Natural killer cell (primary cell): ENCODE results near the gene RGS12. TPM values are rescaled to one million over a fixed set of nuclear protein-coding genes. Genes with fewer than 3 reads are reported as not detected.

ENCODE experiments used
- ATAC-seq, 3 donors: fragments of 150-1000 bp in 2 of 3; fragments of 200-7000 bp in 1 of 3; cut with Tn5 transposase; 1 replicate in 1 of 3; 2 replicates in 2 of 3; pipeline ENCODE4 v1.10.0; 2021; ENCODE audit warnings: mild to moderate bottlenecking in 2 of 3, moderate library complexity in 2 of 3
- DNase-seq, 2 donors: peaks; one replicate each; pipeline versions ENCODE4 v3.0.0 to v3.0.0-alpha.2; 2013 to 2021; ENCODE audit warnings: mixed read lengths in 1 of 2
- H3K27ac ChIP-seq: one replicate; pipeline ENCODE4 v1.5.1; 2013; ENCODE audit warnings: mild to moderate bottlenecking, low read length
- H3K27me3 ChIP-seq: one replicate; pipeline ENCODE4 v1.6.1; 2013; ENCODE audit warnings: low read length; ENCODE audit not compliant: control insufficient read depth, insufficient read depth
- H3K36me3 ChIP-seq: one replicate; pipeline ENCODE4 v1.6.1; 2013; ENCODE audit warnings: low read length; ENCODE audit not compliant: control insufficient read depth, insufficient read depth
- H3K4me1 ChIP-seq: one replicate; pipeline ENCODE4 v1.6.1; 2013; ENCODE audit warnings: low read length; ENCODE audit not compliant: control insufficient read depth, insufficient read depth
- H3K4me3 ChIP-seq: one replicate; pipeline ENCODE4 v1.5.1; 2013; ENCODE audit warnings: low read length
- H3K9me3 ChIP-seq: one replicate; pipeline ENCODE4 v1.6.1; 2013; ENCODE audit warnings: low read length; ENCODE audit not compliant: control insufficient read depth, insufficient read depth
- H3K27ac Mint-ChIP-seq, 2 donors: one replicate each; pipeline ENCODE4 v1.8.0; 2022; ENCODE audit warnings: mild to moderate bottlenecking in 2 of 2, mixed read lengths in 2 of 2, moderate library complexity in 1 of 2
- H3K27me3 Mint-ChIP-seq, 2 donors: one replicate each; pipeline ENCODE4 v1.8.0; 2022; ENCODE audit warnings: low read depth in 2 of 2, mixed read lengths in 2 of 2
- H3K36me3 Mint-ChIP-seq: one replicate; pipeline ENCODE4 v1.8.0; 2022; ENCODE audit warnings: mixed read lengths
- H3K4me1 Mint-ChIP-seq, 2 donors: one replicate each; pipeline ENCODE4 v1.8.0; 2022; ENCODE audit warnings: mixed read lengths in 2 of 2
- H3K4me3 Mint-ChIP-seq: one replicate; pipeline ENCODE4 v1.8.0; 2022; ENCODE audit warnings: mild to moderate bottlenecking, moderate library complexity, mixed read lengths
- H3K9me3 Mint-ChIP-seq, 2 donors: one replicate each; pipeline ENCODE4 v1.8.0; 2022; ENCODE audit warnings: mixed read lengths in 2 of 2
- WGBS: methylation state at CpG from one replicate; pipeline ENCODE4 v1.1.7; 2013; ENCODE audit warnings: missing lambda C conversion rate; ENCODE audit not compliant: insufficient coverage; 5-methylcytosine and 5-hydroxymethylcytosine counted together
- intact Hi-C: fragments of 100-400 bp; cut with micrococcal nuclease; formaldehyde crosslinking; loops from one replicate; pipeline ENCODE4 v1.14.2; 2022
- total RNA-seq, 4 donors: library from RNA; stranded (reverse); fragments of 120-200 nt in 1 of 4; gene quantifications; one replicate each; pipeline versions ENCODE4 v1.2.3 to v1.2.4, GENCODE V29; 2013 to 2022
- TF ChIP-seq, protein P1 (sequence below): fragments of 200-600 bp; IDR thresholded peaks from one replicate; pipeline ENCODE4 v1.8.0; 2022; ENCODE audit warnings: antibody characterized with exemption

The RGS12 gene
- total RNA-seq, 3 donors from 2014 or later (not counting 1 experiment from before 2014, with no cell fraction given) = 10.5 to 12.3 (median 10.6) TPM

DNA sequence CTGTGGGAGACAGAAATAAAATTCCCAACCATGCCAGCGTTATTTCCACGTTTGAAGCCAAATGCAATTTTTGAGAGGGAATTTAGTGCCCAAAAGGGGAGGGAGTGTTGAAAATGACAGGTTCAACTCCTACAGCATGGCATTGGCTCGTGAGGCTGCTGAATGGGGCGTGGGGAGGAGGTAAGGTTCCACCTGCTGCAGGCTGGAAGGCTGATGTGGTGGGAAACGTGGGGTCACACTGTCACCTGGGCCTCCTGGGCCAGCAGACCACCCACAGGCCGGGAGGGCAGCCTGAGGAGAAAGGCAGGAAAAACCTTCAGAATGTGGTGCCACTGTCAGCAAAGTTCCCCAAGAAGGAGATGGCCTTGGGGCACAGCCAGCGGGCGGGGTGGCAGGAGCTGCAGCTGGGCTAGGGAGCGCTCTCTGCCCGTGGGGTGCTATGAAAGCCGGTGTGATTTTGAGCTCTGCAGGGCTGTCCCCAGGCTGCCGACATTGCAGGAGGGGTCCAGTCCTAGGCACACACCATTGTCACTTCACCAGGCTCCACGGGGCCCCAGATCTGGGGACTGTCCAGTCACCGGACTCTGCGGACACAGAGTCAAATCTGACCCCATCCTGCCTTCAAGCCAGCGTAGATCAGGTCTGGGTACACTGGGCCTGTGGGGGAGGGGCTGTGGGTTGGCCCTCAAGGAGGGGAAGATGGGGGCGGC lies 24.3 kb upstream of the RGS12 start:
- Mint-ChIP-seq H3K9me3 (no peaks in the 10 kb centered on the region), H3K27ac (no peak overlapping the region), H3K27me3 (no peaks in the 10 kb centered on the region), H3K36me3 (no peaks in the 10 kb centered on the region), H3K4me1 (no peaks in the 10 kb centered on the region), H3K4me3 (no peak overlapping the region)
- DNase-seq = no peak
- intact Hi-C loops = no loop called here
- Histone ChIP-seq H3K9me3 (no peaks in the 10 kb centered on the region), H3K4me3 (no peak overlapping the region), H3K36me3 (no peaks in the 10 kb centered on the region), H3K27me3 (no peaks in the 10 kb centered on the region), H3K27ac (no peak overlapping the region), H3K4me1 (no peaks in the 10 kb centered on the region)
- WGBS = 91% methylated on average over 17 of the region's 17 CpGs
- TF ChIP-seq, protein P1, sequence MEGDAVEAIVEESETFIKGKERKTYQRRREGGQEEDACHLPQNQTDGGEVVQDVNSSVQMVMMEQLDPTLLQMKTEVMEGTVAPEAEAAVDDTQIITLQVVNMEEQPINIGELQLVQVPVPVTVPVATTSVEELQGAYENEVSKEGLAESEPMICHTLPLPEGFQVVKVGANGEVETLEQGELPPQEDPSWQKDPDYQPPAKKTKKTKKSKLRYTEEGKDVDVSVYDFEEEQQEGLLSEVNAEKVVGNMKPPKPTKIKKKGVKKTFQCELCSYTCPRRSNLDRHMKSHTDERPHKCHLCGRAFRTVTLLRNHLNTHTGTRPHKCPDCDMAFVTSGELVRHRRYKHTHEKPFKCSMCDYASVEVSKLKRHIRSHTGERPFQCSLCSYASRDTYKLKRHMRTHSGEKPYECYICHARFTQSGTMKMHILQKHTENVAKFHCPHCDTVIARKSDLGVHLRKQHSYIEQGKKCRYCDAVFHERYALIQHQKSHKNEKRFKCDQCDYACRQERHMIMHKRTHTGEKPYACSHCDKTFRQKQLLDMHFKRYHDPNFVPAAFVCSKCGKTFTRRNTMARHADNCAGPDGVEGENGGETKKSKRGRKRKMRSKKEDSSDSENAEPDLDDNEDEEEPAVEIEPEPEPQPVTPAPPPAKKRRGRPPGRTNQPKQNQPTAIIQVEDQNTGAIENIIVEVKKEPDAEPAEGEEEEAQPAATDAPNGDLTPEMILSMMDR = no peak
- ATAC-seq = no peak

DNA sequence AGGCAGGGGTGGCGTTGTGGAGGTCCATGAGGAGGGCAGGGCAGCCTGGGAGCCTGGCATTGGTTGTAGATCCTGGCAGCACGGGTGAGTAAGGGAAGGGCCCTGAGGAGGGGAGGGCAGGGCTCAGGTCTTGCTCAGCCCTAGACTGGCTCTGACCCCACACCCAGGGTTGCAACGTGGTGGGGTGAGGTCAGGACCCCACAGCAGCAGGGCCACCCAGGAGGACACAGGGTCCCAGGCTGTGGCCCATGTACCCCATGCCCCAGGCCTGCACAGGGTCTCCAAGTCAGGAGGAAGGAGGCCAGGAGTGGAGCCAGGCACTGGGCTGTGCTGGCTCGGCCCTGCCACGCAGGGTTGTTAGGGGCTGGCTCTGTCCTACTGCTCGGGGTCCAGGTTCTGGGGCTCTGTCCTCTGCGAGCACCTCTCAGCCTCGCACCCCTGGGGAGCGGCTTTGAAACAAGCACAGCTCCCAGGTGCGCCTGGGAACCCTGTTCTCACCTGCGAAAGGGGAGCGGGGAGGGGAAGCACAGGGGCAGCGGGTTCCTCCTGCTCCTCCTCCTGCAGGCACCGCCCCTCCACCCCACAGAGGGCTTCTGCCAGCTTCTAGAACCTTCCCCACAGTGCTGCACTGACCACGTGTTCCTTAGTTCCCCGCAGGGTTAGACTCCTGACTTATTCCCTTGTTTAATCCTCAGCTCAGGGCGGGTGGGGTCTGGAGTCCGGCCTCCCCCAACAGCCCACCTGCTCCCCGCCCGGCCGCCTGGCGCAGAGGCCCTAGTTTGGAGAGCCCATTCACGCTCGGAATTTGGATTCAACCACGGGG lies 23.5 kb upstream of the RGS12 start:
- no peak overlapping the region for H3K27ac Mint-ChIP-seq
- no peaks in the 10 kb centered on the region for H3K27me3 ChIP-seq
- no peaks in the 10 kb centered on the region for H3K4me1 Mint-ChIP-seq
- 90% methylated on average over 25 of the region's 25 CpGs for WGBS
- no peak overlapping the region for H3K4me3 ChIP-seq
- no peaks in the 10 kb centered on the region for H3K9me3 Mint-ChIP-seq
- TF ChIP-seq, protein P1 = no peak
- H3K9me3 ChIP-seq = no peaks in the 10 kb centered on the region
- DNase-seq = no peak
- intact Hi-C loops = no loop called here
- H3K36me3 Mint-ChIP-seq = no peaks in the 10 kb centered on the region
- ATAC-seq = no peak
- H3K36me3 ChIP-seq = no peaks in the 10 kb centered on the region
- no peak overlapping the region for H3K4me3 Mint-ChIP-seq
- no peaks in the 10 kb centered on the region for H3K4me1 ChIP-seq
- no peaks in the 10 kb centered on the region for H3K27me3 Mint-ChIP-seq
- H3K27ac ChIP-seq = no peak overlapping the region

DNA sequence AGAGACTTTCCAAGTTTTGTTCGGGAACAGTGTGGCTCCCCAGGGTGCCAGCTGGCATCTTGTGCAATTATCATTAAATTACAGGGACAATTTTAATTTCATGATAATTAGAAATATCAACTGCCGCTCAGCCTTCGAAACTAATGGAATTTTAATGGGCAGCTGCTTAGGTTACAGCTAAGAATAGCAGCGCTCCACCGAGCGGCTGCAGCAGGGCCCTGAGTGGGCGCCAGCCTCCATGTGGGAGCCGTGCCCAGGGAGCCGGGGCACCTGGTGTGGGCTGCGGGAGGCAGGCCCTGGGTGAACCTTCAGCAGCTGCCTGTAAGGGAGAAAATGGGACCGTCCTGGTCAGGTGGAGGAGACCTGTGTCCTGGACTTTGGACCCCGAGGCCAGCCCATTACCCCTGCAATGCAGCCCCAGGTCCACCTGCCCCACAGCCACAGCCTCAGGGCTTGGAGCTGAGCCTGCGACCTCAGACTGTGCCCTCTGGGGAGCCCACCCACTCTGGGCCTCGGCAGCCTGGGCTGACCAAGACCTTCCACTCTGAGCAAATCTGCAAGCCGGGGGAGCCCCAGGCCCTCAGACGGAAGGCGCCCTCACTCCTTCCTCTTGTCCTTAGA lies 22.7 kb upstream of the RGS12 start:
- DNase-seq (no peak), ATAC-seq (no peak)
- 91% methylated on average over 17 of the region's 17 CpGs for WGBS
- H3K27me3 Mint-ChIP-seq = no peaks in the 10 kb centered on the region
- intact Hi-C loops = no loop called here
- TF ChIP-seq, protein P1 = no peak
- H3K27ac ChIP-seq = no peak overlapping the region
- H3K4me3 Mint-ChIP-seq = no peak overlapping the region
- no peak overlapping the region for H3K27ac Mint-ChIP-seq
- no peaks in the 10 kb centered on the region for H3K36me3 ChIP-seq
- H3K4me3 ChIP-seq = no peak overlapping the region
- no peaks in the 10 kb centered on the region for H3K27me3 ChIP-seq
- H3K9me3 Mint-ChIP-seq = no peaks in the 10 kb centered on the region
- no peaks in the 10 kb centered on the region for H3K4me1 Mint-ChIP-seq
- no peaks in the 10 kb centered on the region for H3K9me3 ChIP-seq
- no peaks in the 10 kb centered on the region for H3K36me3 Mint-ChIP-seq
- H3K4me1 ChIP-seq = no peaks in the 10 kb centered on the region
